ENCODE measurements around the gene ARSB. TPM values are rescaled to one million over a fixed set of nuclear protein-coding genes. Genes with fewer than 3 reads are reported as not detected.

Gene ARSB
- total RNA-seq, 1 experiment from 2014 or later, result 18.1 TPM

DNA sequence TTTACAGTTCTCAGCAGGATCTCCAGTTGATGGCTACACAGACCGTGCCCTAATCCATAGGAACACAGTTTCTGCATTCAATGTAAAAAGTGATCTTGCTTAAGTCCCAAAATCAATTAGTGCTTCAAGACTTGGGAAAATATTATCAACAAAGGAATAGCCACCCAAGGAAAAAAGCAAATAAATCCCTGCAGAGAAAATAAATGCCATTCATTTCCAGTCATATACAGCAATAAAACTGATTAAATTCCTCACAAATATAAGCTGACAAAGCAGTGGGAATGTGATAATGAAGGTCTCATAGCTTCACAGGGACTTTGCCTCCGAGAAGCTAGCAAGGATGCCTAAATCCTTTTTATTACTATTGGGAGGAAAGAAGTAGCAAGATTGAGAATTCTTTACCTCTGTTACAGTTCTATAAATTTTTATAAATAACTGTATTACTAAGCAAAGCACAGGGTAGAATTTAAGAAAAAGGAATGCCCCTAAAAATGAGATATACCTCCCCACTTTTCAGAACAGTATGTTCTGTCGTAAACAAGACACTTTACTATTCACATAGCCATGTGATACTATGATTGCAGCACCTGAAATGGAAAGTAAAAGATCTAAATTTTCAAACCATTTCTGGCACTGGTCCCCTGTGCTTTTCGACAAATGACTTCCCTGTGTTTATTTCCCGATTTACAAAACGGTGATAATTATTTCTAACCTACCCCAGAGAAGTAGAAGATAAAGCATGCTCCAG is 59.8 kb downstream of the ARSB start:
- Histone ChIP-seq H3K27ac (ENCODE audit: low read length) (no peak overlapping the region), H3K4me1 (ENCODE audit: control insufficient read depth, insufficient read depth, low read length) (peaks cover 16% of the 10 kb centered on the region), H3K4me3 (ENCODE audit: low read depth in 2 of 2, low read length in 2 of 2) (no peak overlapping the region), H3K27me3 (ENCODE audit: control insufficient read depth, insufficient read depth, low read length) (no peaks in the 10 kb centered on the region), H3K36me3 (ENCODE audit: control insufficient read depth, insufficient read depth, low read length) (no peaks in the 10 kb centered on the region), H3K9me3 (ENCODE audit: control insufficient read depth, insufficient read depth, low read depth, low read length) (no peaks in the 10 kb centered on the region)
- ChIA-PET POLR2A (no interaction called here), CTCF (no interaction called here)
- no peak for ATAC-seq
- in situ Hi-C loops (cut with HindIII; ENCODE audit: low pct_unique_long_range_greater_than_20kb, low sequenced_read_pairs) (no loop called here), intact Hi-C loops (cut with micrococcal nuclease; ENCODE audit: unreplicated experiment) (no loop called here)
- no TSS peak for BruUV-seq (replicated peaks)
- DNase-seq (ENCODE audit: low read depth, low spot score), result no peak
- no peak for TF ChIP-seq POLR2AphosphoS5 (IDR thresholded peaks at IDR 0.05; ENCODE audit: low read depth, low read length)
- TF ChIP-seq TCF7L2 (IDR thresholded peaks at IDR 0.05; ENCODE audit: low read depth, low read length), result no peak
- TF ChIP-seq, protein P1, sequence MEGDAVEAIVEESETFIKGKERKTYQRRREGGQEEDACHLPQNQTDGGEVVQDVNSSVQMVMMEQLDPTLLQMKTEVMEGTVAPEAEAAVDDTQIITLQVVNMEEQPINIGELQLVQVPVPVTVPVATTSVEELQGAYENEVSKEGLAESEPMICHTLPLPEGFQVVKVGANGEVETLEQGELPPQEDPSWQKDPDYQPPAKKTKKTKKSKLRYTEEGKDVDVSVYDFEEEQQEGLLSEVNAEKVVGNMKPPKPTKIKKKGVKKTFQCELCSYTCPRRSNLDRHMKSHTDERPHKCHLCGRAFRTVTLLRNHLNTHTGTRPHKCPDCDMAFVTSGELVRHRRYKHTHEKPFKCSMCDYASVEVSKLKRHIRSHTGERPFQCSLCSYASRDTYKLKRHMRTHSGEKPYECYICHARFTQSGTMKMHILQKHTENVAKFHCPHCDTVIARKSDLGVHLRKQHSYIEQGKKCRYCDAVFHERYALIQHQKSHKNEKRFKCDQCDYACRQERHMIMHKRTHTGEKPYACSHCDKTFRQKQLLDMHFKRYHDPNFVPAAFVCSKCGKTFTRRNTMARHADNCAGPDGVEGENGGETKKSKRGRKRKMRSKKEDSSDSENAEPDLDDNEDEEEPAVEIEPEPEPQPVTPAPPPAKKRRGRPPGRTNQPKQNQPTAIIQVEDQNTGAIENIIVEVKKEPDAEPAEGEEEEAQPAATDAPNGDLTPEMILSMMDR (IDR thresholded peaks at IDR 0.05), result no peak
- TF ChIP-seq SIN3A (IDR thresholded peaks at IDR 0.05; ENCODE audit: borderline replicate concordance, insufficient read depth, low read depth, low read length), result no peak
- TF ChIP-seq, protein P2, sequence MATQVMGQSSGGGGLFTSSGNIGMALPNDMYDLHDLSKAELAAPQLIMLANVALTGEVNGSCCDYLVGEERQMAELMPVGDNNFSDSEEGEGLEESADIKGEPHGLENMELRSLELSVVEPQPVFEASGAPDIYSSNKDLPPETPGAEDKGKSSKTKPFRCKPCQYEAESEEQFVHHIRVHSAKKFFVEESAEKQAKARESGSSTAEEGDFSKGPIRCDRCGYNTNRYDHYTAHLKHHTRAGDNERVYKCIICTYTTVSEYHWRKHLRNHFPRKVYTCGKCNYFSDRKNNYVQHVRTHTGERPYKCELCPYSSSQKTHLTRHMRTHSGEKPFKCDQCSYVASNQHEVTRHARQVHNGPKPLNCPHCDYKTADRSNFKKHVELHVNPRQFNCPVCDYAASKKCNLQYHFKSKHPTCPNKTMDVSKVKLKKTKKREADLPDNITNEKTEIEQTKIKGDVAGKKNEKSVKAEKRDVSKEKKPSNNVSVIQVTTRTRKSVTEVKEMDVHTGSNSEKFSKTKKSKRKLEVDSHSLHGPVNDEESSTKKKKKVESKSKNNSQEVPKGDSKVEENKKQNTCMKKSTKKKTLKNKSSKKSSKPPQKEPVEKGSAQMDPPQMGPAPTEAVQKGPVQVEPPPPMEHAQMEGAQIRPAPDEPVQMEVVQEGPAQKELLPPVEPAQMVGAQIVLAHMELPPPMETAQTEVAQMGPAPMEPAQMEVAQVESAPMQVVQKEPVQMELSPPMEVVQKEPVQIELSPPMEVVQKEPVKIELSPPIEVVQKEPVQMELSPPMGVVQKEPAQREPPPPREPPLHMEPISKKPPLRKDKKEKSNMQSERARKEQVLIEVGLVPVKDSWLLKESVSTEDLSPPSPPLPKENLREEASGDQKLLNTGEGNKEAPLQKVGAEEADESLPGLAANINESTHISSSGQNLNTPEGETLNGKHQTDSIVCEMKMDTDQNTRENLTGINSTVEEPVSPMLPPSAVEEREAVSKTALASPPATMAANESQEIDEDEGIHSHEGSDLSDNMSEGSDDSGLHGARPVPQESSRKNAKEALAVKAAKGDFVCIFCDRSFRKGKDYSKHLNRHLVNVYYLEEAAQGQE (IDR thresholded peaks at IDR 0.05; ENCODE audit: insufficient read depth in 1 of 2, low read depth in 2 of 2, low read length in 1 of 2), result no peak

DNA sequence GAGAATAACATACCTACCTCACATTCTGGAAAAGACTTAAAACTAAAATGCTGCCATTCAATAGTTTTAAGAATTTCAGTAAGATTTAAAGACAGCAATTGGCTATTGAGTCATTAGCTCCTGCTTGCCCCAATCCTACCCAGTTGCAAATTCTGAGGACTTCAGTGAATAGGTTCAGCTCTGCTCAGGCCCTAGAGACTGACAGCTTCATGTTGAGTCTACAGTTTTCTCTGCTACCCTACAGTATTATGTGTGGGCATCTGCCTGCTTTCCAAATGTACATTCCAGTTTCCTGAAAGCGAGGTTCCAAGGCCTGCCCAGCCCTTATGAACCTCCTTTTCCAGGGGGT is 61.5 kb downstream of the ARSB start:
- ATAC-seq, result no peak
- no peak for TF ChIP-seq SIN3A (IDR thresholded peaks at IDR 0.05; ENCODE audit: borderline replicate concordance, insufficient read depth, low read depth, low read length)
- TF ChIP-seq POLR2AphosphoS5 (IDR thresholded peaks at IDR 0.05; ENCODE audit: low read depth, low read length), result no peak
- TF ChIP-seq, protein P1 (IDR thresholded peaks at IDR 0.05), result no peak
- TF ChIP-seq TCF7L2 (IDR thresholded peaks at IDR 0.05; ENCODE audit: low read depth, low read length), result no peak
- TF ChIP-seq, protein P2 (IDR thresholded peaks at IDR 0.05; ENCODE audit: insufficient read depth in 1 of 2, low read depth in 2 of 2, low read length in 1 of 2), result no peak

More for the DNA sequence above, 61.5 kb downstream of the ARSB start:
- H3K36me3 ChIP-seq (ENCODE audit: control insufficient read depth, insufficient read depth, low read length), result no peaks in the 10 kb centered on the region
- no peaks in the 10 kb centered on the region for H3K27me3 ChIP-seq (ENCODE audit: control insufficient read depth, insufficient read depth, low read length)
- H3K4me1 ChIP-seq (ENCODE audit: control insufficient read depth, insufficient read depth, low read length), result peaks cover 16% of the 10 kb centered on the region
- no TSS peak for BruUV-seq (replicated peaks)
- no peak for DNase-seq (ENCODE audit: low read depth, low spot score)
- POLR2A ChIA-PET, result no interaction called here
- H3K4me3 ChIP-seq (ENCODE audit: low read depth in 2 of 2, low read length in 2 of 2), result no peak overlapping the region
- CTCF ChIA-PET, result no interaction called here
- H3K27ac ChIP-seq (ENCODE audit: low read length), result no peak overlapping the region
- H3K9me3 ChIP-seq (ENCODE audit: control insufficient read depth, insufficient read depth, low read depth, low read length), result no peaks in the 10 kb centered on the region
- in situ Hi-C loops (cut with HindIII; ENCODE audit: low pct_unique_long_range_greater_than_20kb, low sequenced_read_pairs), result no loop called here
- intact Hi-C loops (cut with micrococcal nuclease; ENCODE audit: unreplicated experiment), result no loop called here
